Pancreas (tissue), 10 donors: ENCODE measurements around the gene NXPH4. TPM values are rescaled to one million over a fixed set of nuclear protein-coding genes. Genes with fewer than 3 reads are reported as not detected.

ENCODE experiments used
- ATAC-seq, 4 donors: fragments of 200-7000 bp; cut with Tn5 transposase; one replicate each; pipeline versions ENCODE4 v1.8.0 to v1.9.1; 2020; ENCODE audit warnings: mild to moderate bottlenecking in 4 of 4, moderate library complexity in 4 of 4
- DNase-seq, 6 donors: peaks; one replicate each; pipeline ENCODE4 v3.0.0-alpha.2; 2020
- FAIRE-seq: peaks from 2 replicates; lab custom pipeline; 2012; peaks lifted over from hg19 to GRCh38; lab: Jason Lieb, UNC
- H3K27ac ChIP-seq, 4 donors: fragments of 200-600 bp; sonication (generic); 1 replicate in 3 of 4; 2 replicates in 1 of 4; pipeline versions ENCODE4 v1.5.0 to v1.8.0; 2020
- H3K27me3 ChIP-seq, 4 donors: fragments of 200-600 bp; one replicate each; pipeline ENCODE4 v1.8.0; 2021
- H3K36me3 ChIP-seq, 3 donors: fragments of 200-600 bp; sonication (generic) in 1 of 3; one replicate each; pipeline versions ENCODE4 v1.5.0 to v1.8.0; 2020 to 2021
- H3K4me1 ChIP-seq, 3 donors: fragments of 200-600 bp; one replicate each; pipeline ENCODE4 v1.8.0; 2021
- H3K4me3 ChIP-seq, 4 donors: fragments of 200-600 bp; sonication (generic) in 2 of 4; one replicate each; pipeline versions ENCODE4 v1.5.0 to v1.8.0; 2020 to 2021
- H3K9me3 ChIP-seq, 4 donors: fragments of 200-600 bp; one replicate each; pipeline ENCODE4 v1.8.0; 2021
- CTCF ChIP-seq, 4 donors: fragments of 200-600 bp; sonication (generic) in 3 of 4; IDR thresholded peaks; one replicate each; pipeline versions ENCODE4 v1.5.0 to v1.8.0; 2021; ENCODE audit warnings: antibody characterized with exemption in 4 of 4
- WGBS, 2 donors: extraction: QIAGEN DNeasy Blood & Tissue Kit; methylation state at CpG; one replicate each; pipeline ENCODE4 v1.1.7; 2013; 5-methylcytosine and 5-hydroxymethylcytosine counted together
- intact Hi-C, 3 donors: fragments of 100-400 bp; cut with DNase I; formaldehyde crosslinking; loops; one replicate each; pipeline versions ENCODE4 v1.11.1 to v1.14.2; 2022
- polyA plus RNA-seq, 2 donors: library from polyadenylated mRNA; stranded (reverse); fragments of 200-250 nt; gene quantifications; one replicate each; pipeline ENCODE4 v1.2.3, GENCODE V29; 2013
- total RNA-seq, 6 donors: library from RNA; stranded (reverse); fragmentation: NEBNext Ultra II Directional in 4 of 6; extraction: Animal tissue kit (Norgen Biotek cat#: 25700) in 4 of 6; gene quantifications; one replicate each; pipeline versions ENCODE4 v1.2.1 to v1.2.4, GENCODE V29; 2021 to 2023
- donor health status: healthy with polysubstance abuse.
- donor health status: DM: no; HTN: no; CAD: no; lungs with moderate emphysema.
- donor health status: DM: no; HTN: no; CAD: no.
- donor health status: control.
- donor health status: control.
- donor health status: Bipolar disorder and iron deficiency.
- donor health status: DM: yes; HTN: yes; CAD: no.
- donor health status: DM: no; HTN: no; CAD: no.
- donor health status: DM: no; HTN: no; CAD: no.
- donor health status: DM: yes; HTN: yes; CAD: no.

Gene NXPH4
- total and polyA plus RNA-seq, 8 donors, result 0.28 to 3.3 (median 0.79) TPM

- Histone ChIP-seq H3K27me3 (peaks cover 0 to 6% (median 0%) of the 10 kb centered on the region in 4 donors), H3K9me3 (no peaks in the 10 kb centered on the region), H3K36me3 (no peaks in the 10 kb centered on the region), H3K4me3 (no peak overlapping the region), H3K27ac (no peak overlapping the region), H3K4me1 (peaks cover 0 to 15% (median 8%) of the 10 kb centered on the region in 3 donors)
- intact Hi-C loops, result loop anchor here in 1 of 3 donors (10.0 kb wide), 1 partner anchor 237 kb away; the partner anchor contains the start of genes GLI1 and INHBE
- FAIRE-seq, result no peak
- no peak for TF ChIP-seq CTCF (IDR thresholded peaks at IDR 0.05)
- ATAC-seq, result no peak
- 68 to 69% methylated on average over 5 of the region's 5 CpGs for WGBS, 2 donors
- DNase-seq, result no peak
Measured at GRCh38 chr12:57218030-57218853, 1.6 kb downstream of the NXPH4 start.

- no peak for ATAC-seq
- FAIRE-seq, result no peak
- no peaks in the 10 kb centered on the region for H3K36me3 ChIP-seq
- H3K4me1 ChIP-seq, result peaks cover 0 to 9% (median 8%) of the 10 kb centered on the region in 3 donors
- 70 to 77% methylated on average over 14 of the region's 14 CpGs for WGBS, 2 donors
- H3K27ac ChIP-seq, result no peak overlapping the region
- DNase-seq, result no peak
- H3K4me3 ChIP-seq, result no peak overlapping the region
- intact Hi-C loops, result loop anchor here in 1 of 3 donors (10.0 kb wide), 1 partner anchor 235 kb away; the partner anchor contains the start of genes GLI1 and INHBE
- H3K27me3 ChIP-seq, result peaks cover 0 to 6% (median 0%) of the 10 kb centered on the region in 4 donors
- TF ChIP-seq CTCF (IDR thresholded peaks at IDR 0.05), result no peak
- H3K9me3 ChIP-seq, result no peaks in the 10 kb centered on the region
Measured at GRCh38 chr12:57219205-57219992, 2.8 kb downstream of the NXPH4 start.

- H3K4me3 ChIP-seq, result no peak overlapping the region
- FAIRE-seq (no peak), ATAC-seq (no peak), DNase-seq (no peak)
- 16% methylated on average over 34 to 38 of the region's 38 CpGs for WGBS, 2 donors
- H3K27ac ChIP-seq, result no peak overlapping the region
- H3K4me1 ChIP-seq, result peaks cover 0 to 9% (median 8%) of the 10 kb centered on the region in 3 donors
- no peaks in the 10 kb centered on the region for H3K36me3 ChIP-seq
- intact Hi-C loops, result loop anchor here in 1 of 3 donors (10.0 kb wide), 1 partner anchor 235 kb away; the partner anchor contains the start of genes GLI1 and INHBE
- H3K9me3 ChIP-seq, result no peaks in the 10 kb centered on the region
- peaks cover 0 to 6% (median 0%) of the 10 kb centered on the region in 4 donors for H3K27me3 ChIP-seq
- no peak for TF ChIP-seq CTCF (IDR thresholded peaks at IDR 0.05)
Measured at GRCh38 chr12:57219993-57220754, 3.6 kb downstream of the NXPH4 start.

- no peak for TF ChIP-seq CTCF (IDR thresholded peaks at IDR 0.05)
- FAIRE-seq (no peak), DNase-seq (no peak), ATAC-seq (no peak)
- H3K4me3 ChIP-seq, result no peak overlapping the region
- no peaks in the 10 kb centered on the region for H3K36me3 ChIP-seq
- H3K27ac ChIP-seq, result no peak overlapping the region
- peaks cover 0 to 6% (median 0%) of the 10 kb centered on the region in 4 donors for H3K27me3 ChIP-seq
- 61 to 74% methylated on average over 1 of the region's 1 CpG for WGBS, 2 donors
- intact Hi-C loops, result no loop called here
- H3K4me1 ChIP-seq, result peaks cover 0 to 9% (median 8%) of the 10 kb centered on the region in 3 donors
- H3K9me3 ChIP-seq, result no peaks in the 10 kb centered on the region
Measured at GRCh38 chr12:57220770-57221168, 4.2 kb downstream of the NXPH4 start.
